ENCODE data around the gene NDUFA11. TPM values are rescaled to one million over a fixed set of nuclear protein-coding genes. Genes with fewer than 3 reads are reported as not detected.

Gene NDUFA11
- total and polyA plus RNA-seq, 9 of the 15 experiments (the other 6 are each of a cell fraction or from before 2014, with no cell fraction given) = 63.3 to 486 (median 274) TPM

- TF ChIP-seq, protein P1, sequence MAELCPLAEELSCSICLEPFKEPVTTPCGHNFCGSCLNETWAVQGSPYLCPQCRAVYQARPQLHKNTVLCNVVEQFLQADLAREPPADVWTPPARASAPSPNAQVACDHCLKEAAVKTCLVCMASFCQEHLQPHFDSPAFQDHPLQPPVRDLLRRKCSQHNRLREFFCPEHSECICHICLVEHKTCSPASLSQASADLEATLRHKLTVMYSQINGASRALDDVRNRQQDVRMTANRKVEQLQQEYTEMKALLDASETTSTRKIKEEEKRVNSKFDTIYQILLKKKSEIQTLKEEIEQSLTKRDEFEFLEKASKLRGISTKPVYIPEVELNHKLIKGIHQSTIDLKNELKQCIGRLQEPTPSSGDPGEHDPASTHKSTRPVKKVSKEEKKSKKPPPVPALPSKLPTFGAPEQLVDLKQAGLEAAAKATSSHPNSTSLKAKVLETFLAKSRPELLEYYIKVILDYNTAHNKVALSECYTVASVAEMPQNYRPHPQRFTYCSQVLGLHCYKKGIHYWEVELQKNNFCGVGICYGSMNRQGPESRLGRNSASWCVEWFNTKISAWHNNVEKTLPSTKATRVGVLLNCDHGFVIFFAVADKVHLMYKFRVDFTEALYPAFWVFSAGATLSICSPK (IDR thresholded peaks at IDR 0.05; ENCODE audit: borderline replicate concordance) = no peak
- no peak for TF ChIP-seq HNRNPUL1 (IDR thresholded peaks at IDR 0.05; ENCODE audit: low read length)
- peak; percentile 81 for TF ChIP-seq ZNF589 (CRISPR knock-in tag; IDR thresholded peaks at IDR 0.05; ENCODE audit: low read depth)
- TF ChIP-seq BDP1 (IDR thresholded peaks at IDR 0.05; ENCODE audit: insufficient read depth, insufficient read length) = no peak
- peak; percentile 38 for TF ChIP-seq EP400 (IDR thresholded peaks at IDR 0.05)
- no peak for TF ChIP-seq JUN (IDR thresholded peaks at IDR 0.05; ENCODE audit: borderline replicate concordance, low read depth, low read length)
- TF ChIP-seq JUN (CRISPR knock-in tag; IDR thresholded peaks at IDR 0.05; ENCODE audit: borderline replicate concordance) = no peak
Measured at GRCh38 chr19:5953030-5953589, 49.5 kb upstream of the NDUFA11 start (continued).

- no peaks in the 10 kb centered on the region for H3K27me3 ChIP-seq (ENCODE audit: control insufficient read depth in 2 of 2, insufficient read depth in 2 of 2, low read length in 2 of 2)
- H3K4me2 ChIP-seq (ENCODE audit: insufficient read depth, low read length) = no peak overlapping the region
- intact Hi-C loops (cut with micrococcal nuclease) = no loop called here
Measured at GRCh38 chr19:5952193-5953029, 48.8 kb upstream of the NDUFA11 start.

More at GRCh38 chr19:5952193-5953029, 48.8 kb upstream of the NDUFA11 start:
- CTCF ChIA-PET (ENCODE audit: low intra/inter-chr PET ratio) = no interaction called here
- POLR2A ChIA-PET = interaction anchor here (0.5 to 1.0 kb wide), 4 partner anchors 9 to 30 kb away, joined by 3 to 5 read pairs (median 4); no protein-coding TSS in a partner anchor
- peaks cover 39 to 46% of the 10 kb centered on the region in 2 experiments for H3K4me1 ChIP-seq (replicated peaks in 1 of 2; ENCODE audit: control insufficient read depth in 2 of 2, insufficient read depth in 2 of 2, low read length in 2 of 2)
- peaks cover 16% of the 10 kb centered on the region; the same call in 1 of the 2 replicates for H4K20me1 ChIP-seq (replicated peaks; ENCODE audit: control insufficient read depth, insufficient read depth, low read length)
- peaks cover 53% of the 10 kb centered on the region for H3K36me3 ChIP-seq (ENCODE audit: control insufficient read depth, insufficient read depth, low read length)
- ATAC-seq = no peak
- WGBS (ENCODE audit: insufficient coverage, low coverage, missing lambda C conversion rate) = 91% methylated on average over 17 of the region's 18 CpGs
- no peak for DNase-seq (ENCODE audit: extremely low read depth in 1 of 4, low spot score in 3 of 4)
- no peak overlapping the region for H2AFZ ChIP-seq (ENCODE audit: low read depth, low read length)
- H3K27ac ChIP-seq (ENCODE audit: extremely low read depth, low read depth, low read length) = peak overlapping the region; percentile 70
- in situ Hi-C loops (cut with MboI) = no loop called here
- no TSS peak for BruUV-seq (replicated peaks)
- peak overlapping the region; percentile 46 to 65; a peak in 2 of 4 replicates for H3K9ac ChIP-seq (ENCODE audit: insufficient read depth in 1 of 2, low read depth in 2 of 2, low read length in 2 of 2)
- H3K9me3 ChIP-seq (replicated peaks; ENCODE audit: control insufficient read depth, insufficient read depth, low read depth, low read length) = no peaks in the 10 kb centered on the region
- no peak overlapping the region for H3K4me3 ChIP-seq
- H3K9me1 ChIP-seq (ENCODE audit: control insufficient read depth, insufficient read depth, low read length) = no peaks in the 10 kb centered on the region
- TF ChIP-seq NFRKB (IDR thresholded peaks at IDR 0.05; ENCODE audit: low read depth) (peak; percentile 8; the same call in 1 of the 2 replicates), BRD4 (IDR thresholded peaks at IDR 0.05) (no peak), NFIC (IDR thresholded peaks at IDR 0.05) (peak; percentile 66), GTF2E2 (tag; IDR thresholded peaks at IDR 0.05) (no peak)
- peaks cover 95% of the 10 kb centered on the region for H3K79me2 ChIP-seq (ENCODE audit: control insufficient read depth, insufficient read depth, low read length)
- FAIRE-seq = no peak

Measured in K562 (cell line).